Osteocyte (in vitro differentiated cells): ENCODE results near the gene RNU6-9. TPM values are rescaled to one million over a fixed set of nuclear protein-coding genes. Genes with fewer than 3 reads are reported as not detected.

Experiments
- DNase-seq: peaks from one replicate; pipeline ENCODE4 v3.0.0; 2021; ENCODE audit warnings: mixed read lengths; ENCODE audit not compliant: unreplicated experiment; ENCODE audit errors: extremely low spot score
- H3K27ac Mint-ChIP-seq: one replicate; pipeline ENCODE4 v1.8.0; 2021; ENCODE audit warnings: mild to moderate bottlenecking, mixed read lengths; ENCODE audit not compliant: unreplicated experiment
- H3K27me3 Mint-ChIP-seq: one replicate; pipeline ENCODE4 v1.8.0; 2021; ENCODE audit warnings: mixed read lengths; ENCODE audit not compliant: unreplicated experiment
- H3K36me3 Mint-ChIP-seq: one replicate; pipeline ENCODE4 v1.8.0; 2021; ENCODE audit warnings: mixed read lengths; ENCODE audit not compliant: unreplicated experiment
- H3K4me1 Mint-ChIP-seq: one replicate; pipeline ENCODE4 v1.8.0; 2021; ENCODE audit warnings: mixed read lengths; ENCODE audit not compliant: unreplicated experiment
- H3K4me3 Mint-ChIP-seq: one replicate; pipeline ENCODE4 v1.8.0; 2021; ENCODE audit warnings: mild to moderate bottlenecking, moderate library complexity, mixed read lengths; ENCODE audit not compliant: unreplicated experiment
- H3K9me3 Mint-ChIP-seq: one replicate; pipeline ENCODE4 v1.8.0; 2021; ENCODE audit warnings: mixed read lengths; ENCODE audit not compliant: unreplicated experiment
- total RNA-seq: library from RNA; stranded (reverse); gene quantifications from 2 replicates; pipeline ENCODE4 v1.2.1, GENCODE V29; 2021
- TF ChIP-seq, protein P1 (sequence below): fragments of 200-600 bp; sonication (generic); IDR thresholded peaks from 2 replicates; pipeline ENCODE4 v1.5.0; 2021; ENCODE audit warnings: antibody characterized with exemption, mild to moderate bottlenecking, moderate library complexity

RNU6-9 gene
- total RNA-seq, 1 donor from 2014 or later = not detected

DNA sequence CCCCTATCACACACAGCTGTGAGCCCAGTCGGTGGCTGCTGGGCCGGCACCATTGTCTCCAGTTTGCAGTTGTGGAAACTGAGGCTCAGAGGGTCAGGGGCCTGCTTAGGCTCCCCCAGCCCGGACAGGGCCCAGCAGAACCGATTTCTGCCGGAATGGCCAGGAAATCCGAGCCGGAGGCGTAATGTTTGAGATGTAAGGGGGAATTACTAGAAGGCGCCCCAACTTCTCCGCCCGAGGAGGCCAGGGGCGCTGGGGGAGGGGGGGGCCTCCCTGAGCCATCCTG is 24.8 kb downstream of the RNU6-9 start:
- Mint-ChIP-seq H3K27me3 (peaks cover 10% of the 10 kb centered on the region), H3K36me3 (no peaks in the 10 kb centered on the region), H3K4me1 (peaks cover 14% of the 10 kb centered on the region), H3K9me3 (no peaks in the 10 kb centered on the region), H3K27ac (no peak overlapping the region), H3K4me3 (no peak overlapping the region)
- TF ChIP-seq, protein P1, sequence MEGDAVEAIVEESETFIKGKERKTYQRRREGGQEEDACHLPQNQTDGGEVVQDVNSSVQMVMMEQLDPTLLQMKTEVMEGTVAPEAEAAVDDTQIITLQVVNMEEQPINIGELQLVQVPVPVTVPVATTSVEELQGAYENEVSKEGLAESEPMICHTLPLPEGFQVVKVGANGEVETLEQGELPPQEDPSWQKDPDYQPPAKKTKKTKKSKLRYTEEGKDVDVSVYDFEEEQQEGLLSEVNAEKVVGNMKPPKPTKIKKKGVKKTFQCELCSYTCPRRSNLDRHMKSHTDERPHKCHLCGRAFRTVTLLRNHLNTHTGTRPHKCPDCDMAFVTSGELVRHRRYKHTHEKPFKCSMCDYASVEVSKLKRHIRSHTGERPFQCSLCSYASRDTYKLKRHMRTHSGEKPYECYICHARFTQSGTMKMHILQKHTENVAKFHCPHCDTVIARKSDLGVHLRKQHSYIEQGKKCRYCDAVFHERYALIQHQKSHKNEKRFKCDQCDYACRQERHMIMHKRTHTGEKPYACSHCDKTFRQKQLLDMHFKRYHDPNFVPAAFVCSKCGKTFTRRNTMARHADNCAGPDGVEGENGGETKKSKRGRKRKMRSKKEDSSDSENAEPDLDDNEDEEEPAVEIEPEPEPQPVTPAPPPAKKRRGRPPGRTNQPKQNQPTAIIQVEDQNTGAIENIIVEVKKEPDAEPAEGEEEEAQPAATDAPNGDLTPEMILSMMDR = no peak
- DNase-seq = no peak

DNA sequence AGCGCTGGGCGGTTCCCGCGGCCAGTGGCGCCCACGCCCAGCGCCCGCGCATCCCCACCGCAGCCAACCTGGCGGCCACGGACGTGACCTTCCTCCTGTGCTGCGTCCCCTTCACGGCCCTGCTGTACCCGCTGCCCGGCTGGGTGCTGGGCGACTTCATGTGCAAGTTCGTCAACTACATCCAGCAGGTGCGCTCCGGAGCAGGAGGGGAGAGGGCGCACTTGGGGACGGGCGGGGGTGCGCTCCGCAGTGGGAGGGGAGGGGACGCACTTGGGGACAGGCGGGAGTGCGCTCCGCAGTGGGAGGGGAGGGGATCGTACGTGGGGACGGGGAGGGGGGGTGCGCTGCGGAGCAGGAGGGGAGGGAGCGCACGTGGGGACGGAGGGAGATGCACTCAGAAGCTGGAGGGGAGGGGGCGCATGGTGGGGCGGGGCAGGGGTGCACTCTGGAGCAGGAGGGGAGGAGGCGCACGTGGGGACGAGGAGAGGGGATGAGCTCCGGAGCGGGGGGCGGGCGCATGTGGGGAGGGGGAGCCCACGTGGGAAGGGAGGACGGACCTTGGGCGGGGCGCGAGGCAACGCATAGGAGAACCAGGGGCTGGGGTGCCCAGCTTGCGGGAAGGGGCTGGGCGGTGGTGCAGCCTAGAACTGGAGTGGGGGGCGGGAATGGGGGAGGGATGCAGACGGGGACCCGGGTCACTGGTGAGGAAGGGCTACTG is 25.4 kb downstream of the RNU6-9 start:
- Mint-ChIP-seq H3K27ac (no peak overlapping the region), H3K36me3 (no peaks in the 10 kb centered on the region), H3K4me3 (no peak overlapping the region), H3K27me3 (peaks cover 10% of the 10 kb centered on the region), H3K4me1 (peaks cover 14% of the 10 kb centered on the region), H3K9me3 (no peaks in the 10 kb centered on the region)
- TF ChIP-seq, protein P1 = no peak
- DNase-seq = no peak

DNA sequence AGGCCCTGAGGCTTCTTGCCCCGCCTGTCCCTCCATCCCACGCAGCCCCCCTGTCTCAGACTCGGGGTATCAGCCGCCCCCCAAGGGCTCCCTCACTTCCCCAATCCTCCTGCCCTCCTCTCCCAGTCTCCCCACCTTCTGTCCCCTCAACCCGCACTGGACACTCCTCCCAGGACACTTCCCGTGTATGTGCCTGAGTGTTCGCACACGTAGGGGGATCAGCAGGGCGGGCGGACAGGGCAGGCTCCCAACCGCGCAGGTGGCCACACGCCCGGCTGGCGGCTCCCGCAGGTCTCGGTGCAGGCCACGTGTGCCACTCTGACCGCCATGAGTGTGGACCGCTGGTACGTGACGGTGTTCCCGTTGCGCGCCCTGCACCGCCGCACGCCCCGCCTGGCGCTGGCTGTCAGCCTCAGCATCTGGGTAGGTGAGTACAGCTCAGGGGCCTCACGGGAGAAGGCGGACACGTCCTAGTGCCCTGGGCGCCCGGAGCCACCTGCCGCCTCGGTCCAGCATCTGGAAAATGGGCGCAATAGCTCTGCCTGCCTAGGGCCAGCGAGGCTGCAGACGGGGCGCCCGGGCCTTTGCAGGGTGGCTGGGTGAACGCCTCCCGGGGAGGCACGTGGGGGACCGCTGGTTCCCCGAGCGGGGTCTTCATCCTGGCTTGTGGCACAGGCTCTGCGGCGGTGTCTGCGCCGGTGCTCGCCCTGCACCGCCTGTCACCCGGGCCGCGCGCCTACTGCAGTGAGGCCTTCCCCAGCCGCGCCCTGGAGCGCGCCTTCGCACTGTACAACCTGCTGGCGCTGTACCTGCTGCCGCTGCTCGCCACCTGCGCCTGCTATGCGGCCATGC is 26.1 kb downstream of the RNU6-9 start:
- no peak overlapping the region for H3K4me3 Mint-ChIP-seq

DNA sequence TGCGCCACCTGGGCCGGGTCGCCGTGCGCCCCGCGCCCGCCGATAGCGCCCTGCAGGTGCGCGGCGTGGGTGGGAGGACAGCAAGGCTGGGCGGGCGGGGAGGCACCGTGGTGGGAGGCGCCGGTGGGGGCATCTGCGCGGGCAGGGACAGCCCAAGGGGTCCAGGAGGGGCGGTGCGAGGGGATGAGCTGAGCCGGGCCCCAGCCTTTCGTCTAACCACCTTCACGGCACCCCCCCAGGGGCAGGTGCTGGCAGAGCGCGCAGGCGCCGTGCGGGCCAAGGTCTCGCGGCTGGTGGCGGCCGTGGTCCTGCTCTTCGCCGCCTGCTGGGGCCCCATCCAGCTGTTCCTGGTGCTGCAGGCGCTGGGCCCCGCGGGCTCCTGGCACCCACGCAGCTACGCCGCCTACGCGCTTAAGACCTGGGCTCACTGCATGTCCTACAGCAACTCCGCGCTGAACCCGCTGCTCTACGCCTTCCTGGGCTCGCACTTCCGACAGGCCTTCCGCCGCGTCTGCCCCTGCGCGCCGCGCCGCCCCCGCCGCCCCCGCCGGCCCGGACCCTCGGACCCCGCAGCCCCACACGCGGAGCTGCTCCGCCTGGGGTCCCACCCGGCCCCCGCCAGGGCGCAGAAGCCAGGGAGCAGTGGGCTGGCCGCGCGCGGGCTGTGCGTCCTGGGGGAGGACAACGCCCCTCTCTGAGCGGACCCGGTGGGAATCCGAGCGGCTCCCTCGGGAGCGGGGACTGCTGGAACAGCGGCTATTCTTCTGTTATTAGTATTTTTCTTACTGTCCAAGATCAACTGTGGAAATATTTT is 27.0 kb downstream of the RNU6-9 start:
- H3K9me3 Mint-ChIP-seq = no peaks in the 10 kb centered on the region
- no peaks in the 10 kb centered on the region for H3K36me3 Mint-ChIP-seq
- H3K4me3 Mint-ChIP-seq = no peak overlapping the region
- H3K4me1 Mint-ChIP-seq = peaks cover 16% of the 10 kb centered on the region
- DNase-seq = no peak
- H3K27me3 Mint-ChIP-seq = peaks cover 10% of the 10 kb centered on the region
- H3K27ac Mint-ChIP-seq = no peak overlapping the region
- TF ChIP-seq, protein P1 = no peak

More for the DNA sequence above, 26.1 kb downstream of the RNU6-9 start:
- DNase-seq = no peak
- H3K27ac Mint-ChIP-seq = no peak overlapping the region
- no peaks in the 10 kb centered on the region for H3K36me3 Mint-ChIP-seq
- TF ChIP-seq, protein P1 = no peak
- peaks cover 16% of the 10 kb centered on the region for H3K4me1 Mint-ChIP-seq
- H3K9me3 Mint-ChIP-seq = no peaks in the 10 kb centered on the region
- H3K27me3 Mint-ChIP-seq = peaks cover 10% of the 10 kb centered on the region
